Fibroblast of lung (primary cell): ENCODE results near the gene CD160.

Experiments used
- EZH2 ChIP-seq: IDR thresholded peaks from 2 replicates; pipeline ENCODE4 v1.5.1; 2012; ENCODE audit warnings: low read length, control low read depth, mild to moderate bottlenecking; ENCODE audit errors: missing control alignments
- TF ChIP-seq, protein P1 (sequence below), 2 donors: IDR thresholded peaks in 1 of 2; conservative IDR thresholded peaks in 1 of 2; 1 replicate in 1 of 2; 2 replicates in 1 of 2; pipeline ENCODE4 v1.5.1; 2011 to 2012; ENCODE audit warnings: low read length in 2 of 2, control low read depth in 1 of 2, inconsistent platforms in 1 of 2, low read depth in 1 of 2, mild to moderate bottlenecking in 1 of 2

DNA sequence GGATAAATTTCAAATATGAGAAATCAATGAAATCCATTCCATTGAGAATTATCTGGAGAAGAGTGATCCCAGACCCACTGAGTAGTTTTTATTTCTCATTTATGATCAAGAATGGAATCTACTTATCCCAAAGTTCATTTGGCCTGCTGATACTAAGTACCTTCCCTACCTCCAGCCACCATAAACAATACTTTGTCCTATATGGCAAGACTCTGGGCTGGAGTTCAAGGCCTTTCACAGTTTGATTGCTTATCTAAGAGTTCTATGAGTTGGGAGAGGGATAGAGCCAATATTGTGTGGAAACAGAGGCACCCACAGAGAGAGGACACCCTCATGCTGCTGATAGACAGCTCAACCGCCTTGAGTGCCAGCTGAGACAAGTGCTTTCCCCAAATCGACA, 17.2 kb upstream of the CD160 start:
- TF ChIP-seq, protein P1, sequence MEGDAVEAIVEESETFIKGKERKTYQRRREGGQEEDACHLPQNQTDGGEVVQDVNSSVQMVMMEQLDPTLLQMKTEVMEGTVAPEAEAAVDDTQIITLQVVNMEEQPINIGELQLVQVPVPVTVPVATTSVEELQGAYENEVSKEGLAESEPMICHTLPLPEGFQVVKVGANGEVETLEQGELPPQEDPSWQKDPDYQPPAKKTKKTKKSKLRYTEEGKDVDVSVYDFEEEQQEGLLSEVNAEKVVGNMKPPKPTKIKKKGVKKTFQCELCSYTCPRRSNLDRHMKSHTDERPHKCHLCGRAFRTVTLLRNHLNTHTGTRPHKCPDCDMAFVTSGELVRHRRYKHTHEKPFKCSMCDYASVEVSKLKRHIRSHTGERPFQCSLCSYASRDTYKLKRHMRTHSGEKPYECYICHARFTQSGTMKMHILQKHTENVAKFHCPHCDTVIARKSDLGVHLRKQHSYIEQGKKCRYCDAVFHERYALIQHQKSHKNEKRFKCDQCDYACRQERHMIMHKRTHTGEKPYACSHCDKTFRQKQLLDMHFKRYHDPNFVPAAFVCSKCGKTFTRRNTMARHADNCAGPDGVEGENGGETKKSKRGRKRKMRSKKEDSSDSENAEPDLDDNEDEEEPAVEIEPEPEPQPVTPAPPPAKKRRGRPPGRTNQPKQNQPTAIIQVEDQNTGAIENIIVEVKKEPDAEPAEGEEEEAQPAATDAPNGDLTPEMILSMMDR (conservative IDR thresholded peaks at IDR 0.05 in 1 of 2, IDR thresholded peaks at IDR 0.05 in 1 of 2; ENCODE audit: low read depth in 1 of 2, low read length in 2 of 2) = no peak
- no peak for TF ChIP-seq EZH2
